SKM-1 treated with dmso at 0.1 percent for 144 hours (cell line): Measurements from ENCODE around the gene GPX2.

Experiments used
- DNase-seq: peaks from one replicate; lab custom pipeline; 2025; ENCODE audit not compliant: unreplicated experiment; lab: John Stamatoyannopoulos, UW

The GPX2 gene

GRCh38 chr14:64942531-64943111, at the start of gene GPX2:
Gene GPX2 (minus strand): TSS chr14:64942745. CDS start chr14:64942726, 19 bp downstream.
- no peak for DNase-seq

- no peak for DNase-seq
Observed at GRCh38 chr14:64990939-64991338, 48.4 kb upstream of the GPX2 start.

- DNase-seq = no peak
Observed at GRCh38 chr14:64990296-64990695, 47.8 kb upstream of the GPX2 start.

- no peak for DNase-seq
Observed at GRCh38 chr14:64987438-64987767, 44.9 kb upstream of the GPX2 start.

GRCh38 chr14:64986648-64987437, 44.3 kb upstream of the GPX2 start, which contains the start of gene FNTB:
Gene FNTB (plus strand): TSS chr14:64986895. CDS start chr14:64986954, 59 bp downstream.
- DNase-seq = peak; percentile 85

- peak; percentile 18 for DNase-seq
Observed at GRCh38 chr14:64983439-64984310, 41.1 kb upstream of the GPX2 start.

GRCh38 chr14:64979336-64980074, 37.0 kb upstream of the GPX2 start:
- DNase-seq = no peak

GRCh38 chr14:64974563-64974962, 32.0 kb upstream of the GPX2 start:
- no peak for DNase-seq

- DNase-seq = no peak
Observed at GRCh38 chr14:64973826-64974225, 31.3 kb upstream of the GPX2 start.

- DNase-seq = no peak
Observed at GRCh38 chr14:64973026-64973442, 30.5 kb upstream of the GPX2 start.

GRCh38 chr14:64971943-64972791, 29.6 kb upstream of the GPX2 start, which contains the start of gene RAB15:
Gene RAB15 (minus strand): TSS chr14:64972336. CDS start chr14:64972076, 260 bp downstream.
- DNase-seq = no peak

- no peak for DNase-seq
Observed at GRCh38 chr14:64971491-64971942, 29.0 kb upstream of the GPX2 start.

GRCh38 chr14:64970776-64971477, 28.4 kb upstream of the GPX2 start:
- no peak for DNase-seq

GRCh38 chr14:64970041-64970440, 27.5 kb upstream of the GPX2 start:
- DNase-seq = no peak

- no peak for DNase-seq
Observed at GRCh38 chr14:64968651-64969050, 26.1 kb upstream of the GPX2 start.

GRCh38 chr14:64968167-64968566, 25.6 kb upstream of the GPX2 start:
- DNase-seq = no peak

- no peak for DNase-seq
Observed at GRCh38 chr14:64966976-64967375, 24.4 kb upstream of the GPX2 start.

- DNase-seq = no peak
Observed at GRCh38 chr14:64965356-64966000, 22.9 kb upstream of the GPX2 start.

GRCh38 chr14:64963611-64964010, 21.1 kb upstream of the GPX2 start:
- DNase-seq = no peak
